ENCODE results near the gene ZG16B. TPM values are rescaled to one million over a fixed set of nuclear protein-coding genes. Genes with fewer than 3 reads are reported as not detected.
A peak's percentile ranks its signal among the peaks of the same experiment; 100 is the strongest.

The ZG16B gene
- total RNA-seq, 1 experiment from 2014 or later, result not detected

- DNase-seq (ENCODE audit: low read depth), result no peak
Measured at GRCh38 chr16:2804728-2805127, 25.4 kb upstream of the ZG16B start.

- no peak for DNase-seq (ENCODE audit: low read depth)
Measured at GRCh38 chr16:2806286-2806685, 23.8 kb upstream of the ZG16B start.

- no peak for DNase-seq (ENCODE audit: low read depth)
Measured at GRCh38 chr16:2808181-2808580, 21.9 kb upstream of the ZG16B start.

- no peak for DNase-seq (ENCODE audit: low read depth)
Measured at GRCh38 chr16:2809149-2809760, 20.8 kb upstream of the ZG16B start.

- no peak for DNase-seq (ENCODE audit: low read depth)
Measured at GRCh38 chr16:2810651-2811050, 19.5 kb upstream of the ZG16B start.

- no peak for DNase-seq (ENCODE audit: low read depth)
Measured at GRCh38 chr16:2811703-2812471, 18.2 kb upstream of the ZG16B start.

GRCh38 chr16:2813771-2814221 lies 16.3 kb upstream of the ZG16B start:
- no peak for DNase-seq (ENCODE audit: low read depth)

GRCh38 chr16:2814551-2815298 lies 15.4 kb upstream of the ZG16B start:
- DNase-seq (ENCODE audit: low read depth), result no peak

- DNase-seq (ENCODE audit: low read depth), result no peak
Measured at GRCh38 chr16:2815299-2815771, 14.8 kb upstream of the ZG16B start.

GRCh38 chr16:2816751-2817339 lies 13.3 kb upstream of the ZG16B start, which contains the start of gene PRSS21:
Gene PRSS21 (plus strand): TSS chr16:2817237. CDS start chr16:2817269, 32 bp downstream.
- DNase-seq (ENCODE audit: low read depth), result no peak

- DNase-seq (ENCODE audit: low read depth), result no peak
Measured at GRCh38 chr16:2817340-2818271, 12.5 kb upstream of the ZG16B start.

GRCh38 chr16:2818272-2818876 lies 11.7 kb upstream of the ZG16B start:
- no peak for DNase-seq (ENCODE audit: low read depth)

- DNase-seq (ENCODE audit: low read depth), result no peak
Measured at GRCh38 chr16:2819179-2819938, 10.7 kb upstream of the ZG16B start.

GRCh38 chr16:2819939-2820835 lies 9.9 kb upstream of the ZG16B start:
- DNase-seq (ENCODE audit: low read depth), result no peak

GRCh38 chr16:2820836-2821486 lies 9.1 kb upstream of the ZG16B start:
- DNase-seq (ENCODE audit: low read depth), result no peak

- DNase-seq (ENCODE audit: low read depth), result peak; percentile 27
Measured at GRCh38 chr16:2821487-2822157, 8.5 kb upstream of the ZG16B start.

- no peak for DNase-seq (ENCODE audit: low read depth)
Measured at GRCh38 chr16:2822158-2822495, 8.0 kb upstream of the ZG16B start.

Data from LHCN-M2 (cell line).